IMR-90 (cell line): ENCODE results near the gene NUDT1. TPM values are rescaled to one million over a fixed set of nuclear protein-coding genes. Genes with fewer than 3 reads are reported as not detected.

ENCODE experiments used
- ATAC-seq: fragments of 200-7000 bp; cut with Tn5 transposase; 2 replicates; pipeline ENCODE4 v1.9.1; 2020; ENCODE audit warnings: low read depth, mild to moderate bottlenecking, moderate library complexity
- BruUV-seq: library from RNA; stranded (reverse); fragments of 400-500 nt; replicated peaks from 2 replicates; lab custom pipeline; 2021; lab: Mats Ljungman, UMichigan
- CTCF ChIA-PET: fragments of 300-600 bp; formaldehyde crosslinking; extraction: SDS; loops from one replicate; lab custom pipeline; 2021; ENCODE audit warnings: antibody characterized with exemption; lab: Yijun Ruan, JAX
- POLR2A ChIA-PET: fragments of 300-600 bp; sonication (Branson Sonifier 250); formaldehyde crosslinking; loops from one replicate; lab custom pipeline; 2022; ENCODE audit warnings: antibody characterized with exemption; ENCODE audit not compliant: unreplicated experiment; lab: Charles Lee
- DNase-seq: peaks from one replicate; pipeline ENCODE4 v3.0.0; 2013
- H2AFZ ChIP-seq: replicated peaks from 2 replicates; pipeline ENCODE3; 2013; ENCODE audit warnings: low read length, mild to moderate bottlenecking; ENCODE audit not compliant: poor library complexity
- H2AK5ac ChIP-seq: 2 replicates; pipeline ENCODE4 v1.6.1; 2013; ENCODE audit warnings: low read depth, low read length, inconsistent platforms
- H2AK9ac ChIP-seq: replicated peaks from 2 replicates; pipeline ENCODE3; 2013; ENCODE audit warnings: mild to moderate bottlenecking, low read depth, low read length, moderate library complexity; ENCODE audit not compliant: poor library complexity
- H2BK120ac ChIP-seq: 2 replicates; pipeline ENCODE4 v1.6.1; 2013; ENCODE audit warnings: low read depth, low read length, inconsistent platforms
- H2BK15ac ChIP-seq: 3 replicates; pipeline ENCODE4 v1.6.1; 2013; ENCODE audit warnings: low read depth, low read length, inconsistent platforms
- H2BK20ac ChIP-seq: 2 replicates; pipeline ENCODE4 v1.6.1; 2013; ENCODE audit warnings: low read depth, mild to moderate bottlenecking, inconsistent platforms, low read length, moderate library complexity
- H2BK5ac ChIP-seq: 2 replicates; pipeline ENCODE4 v1.6.1; 2013; ENCODE audit warnings: mild to moderate bottlenecking, low read depth, low read length, inconsistent platforms; ENCODE audit not compliant: poor library complexity, severe bottlenecking
- H3K14ac ChIP-seq: replicated peaks from 2 replicates; pipeline ENCODE4 v1.6.1; 2013; ENCODE audit warnings: low read depth, low read length, inconsistent platforms
- H3K18ac ChIP-seq: 2 replicates; pipeline ENCODE4 v1.6.1; 2013; ENCODE audit warnings: low read depth, low read length, control low read depth
- H3K23ac ChIP-seq: 2 replicates; pipeline ENCODE4 v1.6.1; 2013; ENCODE audit warnings: low read depth, low read length, inconsistent platforms
- H3K27ac ChIP-seq: 2 replicates; pipeline ENCODE4 v1.5.1; 2013; ENCODE audit warnings: mild to moderate bottlenecking, control low read depth, low read length; ENCODE audit not compliant: insufficient read depth
- H3K27me3 ChIP-seq: 2 replicates; pipeline ENCODE4 v1.6.1; 2013; ENCODE audit warnings: low read length; ENCODE audit not compliant: control insufficient read depth, insufficient read depth
- H3K36me3 ChIP-seq: 2 replicates; pipeline ENCODE4 v1.6.1; 2013; ENCODE audit warnings: low read length, mixed read lengths; ENCODE audit not compliant: control insufficient read depth, insufficient read depth
- H3K4ac ChIP-seq: 2 replicates; pipeline ENCODE4 v1.6.1; 2013; ENCODE audit warnings: low read depth, low read length, inconsistent platforms
- H3K4me1 ChIP-seq: 2 replicates; pipeline ENCODE4 v1.6.1; 2013; ENCODE audit warnings: low read length, mixed read lengths; ENCODE audit not compliant: control insufficient read depth, insufficient read depth
- H3K4me2 ChIP-seq: 2 replicates; pipeline ENCODE4 v1.6.1; 2013; ENCODE audit warnings: low read depth, mild to moderate bottlenecking, control low read depth, low read length, moderate library complexity
- H3K4me3 ChIP-seq: 2 replicates; pipeline ENCODE4 v1.5.1; 2013; ENCODE audit warnings: low read depth, mild to moderate bottlenecking, control low read depth, low read length, moderate library complexity; ENCODE audit not compliant: insufficient read depth
- H3K56ac ChIP-seq: 2 replicates; pipeline ENCODE4 v1.6.1; 2013; ENCODE audit warnings: low read length, inconsistent platforms; ENCODE audit not compliant: insufficient read depth; ENCODE audit errors: extremely low read depth
- H3K79me1 ChIP-seq, 2 experiments: 2 replicates each; pipeline ENCODE4 v1.6.1; 2013; ENCODE audit warnings: low read length in 2 of 2, inconsistent platforms in 1 of 2, low read depth in 1 of 2
- H3K9ac ChIP-seq: 2 replicates; pipeline ENCODE4 v1.6.1; 2013; ENCODE audit warnings: low read depth, low read length, control low read depth
- H3K9me1 ChIP-seq: 2 replicates; pipeline ENCODE4 v1.6.1; 2013; ENCODE audit warnings: low read length, inconsistent platforms; ENCODE audit not compliant: insufficient read depth
- H3K9me3 ChIP-seq: 2 replicates; pipeline ENCODE4 v1.6.1; 2013; ENCODE audit warnings: low read length; ENCODE audit not compliant: control insufficient read depth, insufficient read depth
- H4K20me1 ChIP-seq: 2 replicates; pipeline ENCODE4 v1.6.1; 2013; ENCODE audit warnings: low read length, inconsistent platforms; ENCODE audit not compliant: insufficient read depth
- H4K5ac ChIP-seq: 2 replicates; pipeline ENCODE4 v1.6.1; 2013; ENCODE audit warnings: mild to moderate bottlenecking, low read depth, low read length, control low read depth
- H4K8ac ChIP-seq, 2 experiments: 2 replicates each; pipeline ENCODE4 v1.6.1; 2013; ENCODE audit warnings: low read depth in 2 of 2, low read length in 2 of 2, control low read depth in 1 of 2, inconsistent platforms in 1 of 2
- H4K91ac ChIP-seq: 2 replicates; pipeline ENCODE4 v1.6.1; 2013; ENCODE audit warnings: low read depth, low read length, inconsistent platforms; ENCODE audit not compliant: insufficient read depth
- BHLHE40 ChIP-seq: fragments of 150-350 bp; IDR thresholded peaks from 2 replicates; pipeline ENCODE4 v1.6.1; 2016; ENCODE audit warnings: mild to moderate bottlenecking, low read depth, low read length
- FOS ChIP-seq: fragments of 150-350 bp; IDR thresholded peaks from 2 replicates; pipeline ENCODE4 v1.6.1; 2016; ENCODE audit warnings: low read depth, low read length
- POLR2A ChIP-seq: IDR thresholded peaks from 2 replicates; pipeline ENCODE4 v1.6.1; 2012; ENCODE audit warnings: mild to moderate bottlenecking, low read depth, low read length
- RAD21 ChIP-seq: IDR thresholded peaks from 2 replicates; pipeline ENCODE4 v1.6.1; 2012; ENCODE audit warnings: low read length, improper control_type of control experiment
- RCOR1 ChIP-seq: IDR thresholded peaks from 2 replicates; pipeline ENCODE4 v1.6.1; 2012; ENCODE audit warnings: mild to moderate bottlenecking, low read length, improper control_type of control experiment; ENCODE audit not compliant: insufficient replicate concordance
- SMC3 ChIP-seq: fragments of 150-350 bp; IDR thresholded peaks from 2 replicates; pipeline ENCODE4 v1.6.1; 2016; ENCODE audit warnings: low read depth, mild to moderate bottlenecking, antibody characterized with exemption, low read length, moderate library complexity
- WGBS, 2 experiments: methylation state at CpG; one replicate each; pipeline versions ENCODE4 v1.1.5 to v1.1.7; 2013; ENCODE audit warnings: missing lambda C conversion rate in 2 of 2; ENCODE audit not compliant: insufficient read length in 1 of 2; ENCODE audit errors: extremely low coverage in 2 of 2; 5-methylcytosine and 5-hydroxymethylcytosine counted together
- dilution Hi-C: fragments of 300-500 bp; cut with HindIII; formaldehyde crosslinking; loops from one replicate; pipeline ENCODE4 v1.14.3; 2018; ENCODE audit warnings: low sequenced_read_pairs; ENCODE audit not compliant: unreplicated experiment
- in situ Hi-C: fragments of 300-500 bp; cut with MboI; formaldehyde crosslinking; loops from 3 replicates; pipeline ENCODE4 v1.14.3; 2019; ENCODE audit warnings: low sequenced_read_pairs, inconsistent platforms, mixed read lengths
- intact Hi-C: fragments of 100-400 bp; cut with micrococcal nuclease; formaldehyde crosslinking; loops from 2 replicates; pipeline ENCODE4 v1.10.0; 2022
- polyA plus RNA-seq, 3 experiments: library from polyadenylated mRNA; depleted of rRNA; stranded (reverse); fragments of >200 nt; gene quantifications; 2 replicates each; pipeline ENCODE4 v1.2.3, GENCODE V29; 2012; ENCODE audit warnings: low replicate concordance in 1 of 3
- total RNA-seq: library from RNA; depleted of rRNA; stranded (reverse); fragments of >200 nt; gene quantifications from 2 replicates; pipeline ENCODE4 v1.2.3, GENCODE V29; 2012
- TF ChIP-seq, protein P1 (sequence below): fragments of 150-350 bp; IDR thresholded peaks from 2 replicates; pipeline ENCODE4 v1.6.1; 2016; ENCODE audit warnings: low read depth, mild to moderate bottlenecking, low read length, moderate library complexity, borderline replicate concordance

The NUDT1 gene
- total and polyA plus RNA-seq, 2 of the 4 experiments (the other 2 are of a cell fraction), result 33.4 to 49.1 TPM

DNA sequence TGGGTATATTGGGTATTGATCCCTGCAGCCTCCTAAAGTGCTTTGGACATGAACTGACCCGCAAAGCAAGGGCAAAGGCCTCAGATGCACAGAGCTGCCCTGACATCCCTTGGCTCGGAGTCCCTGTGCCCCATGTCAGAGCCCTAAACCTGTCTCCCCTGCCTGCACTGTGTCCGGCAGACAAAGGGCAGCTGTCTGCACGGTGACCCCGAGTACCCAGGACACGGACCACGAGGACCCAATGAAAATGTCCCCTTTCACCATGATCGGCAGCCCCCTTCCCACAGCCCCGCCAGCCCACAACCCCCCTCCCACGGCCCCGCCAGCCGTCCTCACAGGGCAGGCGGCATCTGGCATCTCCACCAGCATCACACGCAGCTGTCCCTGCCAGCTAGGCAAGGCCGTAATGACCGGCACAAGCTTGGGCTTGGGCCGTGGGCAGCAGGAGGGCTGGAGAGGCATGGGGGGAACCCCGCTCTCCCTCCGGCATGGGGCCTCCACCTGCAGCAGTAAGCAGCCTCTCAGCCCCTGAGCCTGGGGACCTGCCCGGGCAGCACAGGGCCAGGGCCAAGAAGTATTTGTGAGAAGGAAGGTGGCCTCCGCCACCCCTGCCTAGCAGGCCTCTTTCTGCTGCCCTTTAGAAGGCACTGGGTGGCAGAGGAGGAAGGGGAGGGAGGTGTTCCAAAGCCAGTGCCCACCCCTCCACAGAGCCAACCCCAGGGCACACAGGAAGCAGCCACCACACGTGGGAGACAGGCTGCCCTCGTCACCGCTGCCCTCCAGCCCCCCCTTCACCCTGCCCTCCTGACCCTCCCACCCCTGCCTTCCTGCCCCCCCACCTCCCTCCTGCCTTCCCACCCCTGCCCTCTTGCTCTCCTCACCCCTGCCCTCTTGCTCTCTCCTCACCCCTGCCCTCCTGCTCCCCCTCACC, 10.1 kb downstream of the NUDT1 start:
- no peak overlapping the region for H3K4me3 ChIP-seq
- dilution Hi-C loops, result no loop called here
- POLR2A ChIA-PET, result no interaction called here
- TF ChIP-seq SMC3, result no peak
- no peak for TF ChIP-seq BHLHE40
- no peak for TF ChIP-seq RAD21
- TF ChIP-seq, protein P1, sequence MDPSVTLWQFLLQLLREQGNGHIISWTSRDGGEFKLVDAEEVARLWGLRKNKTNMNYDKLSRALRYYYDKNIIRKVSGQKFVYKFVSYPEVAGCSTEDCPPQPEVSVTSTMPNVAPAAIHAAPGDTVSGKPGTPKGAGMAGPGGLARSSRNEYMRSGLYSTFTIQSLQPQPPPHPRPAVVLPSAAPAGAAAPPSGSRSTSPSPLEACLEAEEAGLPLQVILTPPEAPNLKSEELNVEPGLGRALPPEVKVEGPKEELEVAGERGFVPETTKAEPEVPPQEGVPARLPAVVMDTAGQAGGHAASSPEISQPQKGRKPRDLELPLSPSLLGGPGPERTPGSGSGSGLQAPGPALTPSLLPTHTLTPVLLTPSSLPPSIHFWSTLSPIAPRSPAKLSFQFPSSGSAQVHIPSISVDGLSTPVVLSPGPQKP, result no peak
- TF ChIP-seq RCOR1, result no peak
- no peak for TF ChIP-seq POLR2A
- TF ChIP-seq FOS, result no peak
- H3K36me3 ChIP-seq, result peaks cover 19% of the 10 kb centered on the region
- H2BK20ac ChIP-seq, result no peak overlapping the region
- H3K9me1 ChIP-seq, result peaks cover 23% of the 10 kb centered on the region
- no peak overlapping the region for H3K56ac ChIP-seq
- intact Hi-C loops, result no loop called here
- CTCF ChIA-PET, result no interaction called here
- H4K8ac ChIP-seq, result no peak overlapping the region
- no peak overlapping the region for H3K4ac ChIP-seq
- no peak overlapping the region for H3K27ac ChIP-seq
- H4K20me1 ChIP-seq, result no peaks in the 10 kb centered on the region; the same call in 1 of the 2 replicates
- WGBS, 2 experiments, result 87% methylated on average over 7 of the region's 24 CpGs; no CpG with 5 or more reads in 1 of the 2 experiments
- no peak overlapping the region for H3K4me2 ChIP-seq
- peaks cover 16% of the 10 kb centered on the region for H3K4me1 ChIP-seq
- H3K9me3 ChIP-seq, result no peaks in the 10 kb centered on the region
- no peak overlapping the region for H3K9ac ChIP-seq
- no peak overlapping the region for H3K23ac ChIP-seq
- H2AFZ ChIP-seq, result no peak overlapping the region
- H2BK5ac ChIP-seq, result peak overlapping the region; percentile 48
- peaks cover 0 to 36% of the 10 kb centered on the region in 2 experiments; a peak in 2 of 4 replicates for H3K79me1 ChIP-seq
- in situ Hi-C loops, result no loop called here
- no peaks in the 10 kb centered on the region for H3K27me3 ChIP-seq
- no peak overlapping the region for H4K91ac ChIP-seq
- no peak overlapping the region for H2BK120ac ChIP-seq
- no TSS peak for BruUV-seq
- H4K5ac ChIP-seq, result no peak overlapping the region
- H3K18ac ChIP-seq, result no peak overlapping the region
- H2BK15ac ChIP-seq, result no peak overlapping the region
- no peak overlapping the region for H3K14ac ChIP-seq
- H2AK9ac ChIP-seq, result no peak overlapping the region
- DNase-seq (no peak), ATAC-seq (no peak)
- H2AK5ac ChIP-seq, result no peak overlapping the region; the same call in 1 of the 2 replicates
